GM21786 (cell line): Measurements from ENCODE around the gene MRPL58.
A peak's percentile ranks its signal among the peaks of the same experiment; 100 is the strongest.
"Not testable (repeated sequence)": the region's sequence is repeated elsewhere in the genome, so short reads cannot be mapped to it uniquely, and the experiment has no call there.

ENCODE experiments used
- ATAC-seq: cut with Tn5 transposase; IDR thresholded peaks from one replicate; pipeline ENCODE4 v1.9.1; 2021; ENCODE audit not compliant: unreplicated experiment

MRPL58 gene

GRCh38 chr17:74987418-74987908 is 25.0 kb upstream of the MRPL58 start, which contains the start of gene CDR2L:
CDR2L (plus strand) TSS chr17:74987632; CDS start chr17:74988044, 412 bp downstream.
- peak; percentile 89 for ATAC-seq

GRCh38 chr17:74987909-74988711 is 24.4 kb upstream of the MRPL58 start:
- ATAC-seq = peak; percentile 24

- ATAC-seq = no peak
Observed at GRCh38 chr17:74990581-74991105, 21.8 kb upstream of the MRPL58 start.

- ATAC-seq = no peak
Observed at GRCh38 chr17:74992223-74992622, 20.2 kb upstream of the MRPL58 start.

- ATAC-seq = no peak
Observed at GRCh38 chr17:74994440-74994839, 18.0 kb upstream of the MRPL58 start.

GRCh38 chr17:74995847-74996246 is 16.6 kb upstream of the MRPL58 start:
- ATAC-seq = no peak

GRCh38 chr17:74998783-74999182 is 13.7 kb upstream of the MRPL58 start:
- ATAC-seq = no peak

- ATAC-seq = no peak
Observed at GRCh38 chr17:74999523-74999922, 12.9 kb upstream of the MRPL58 start.

- ATAC-seq = no peak
Observed at GRCh38 chr17:75001915-75002843, 10.3 kb upstream of the MRPL58 start.

GRCh38 chr17:75003070-75003956 is 9.2 kb upstream of the MRPL58 start:
- no peak for ATAC-seq

GRCh38 chr17:75003957-75004355 is 8.5 kb upstream of the MRPL58 start:
- no peak for ATAC-seq

GRCh38 chr17:75004371-75004770 is 8.1 kb upstream of the MRPL58 start:
- no peak for ATAC-seq

- ATAC-seq = no peak
Observed at GRCh38 chr17:75005291-75005690, 7.2 kb upstream of the MRPL58 start.

- not testable (repeated sequence) for ATAC-seq
Observed at GRCh38 chr17:75006084-75006483, 6.4 kb upstream of the MRPL58 start.

GRCh38 chr17:75006653-75007052 is 5.8 kb upstream of the MRPL58 start:
- no peak for ATAC-seq

- no peak for ATAC-seq
Observed at GRCh38 chr17:75008373-75008772, 4.1 kb upstream of the MRPL58 start.

- no peak for ATAC-seq
Observed at GRCh38 chr17:75009139-75009724, 3.2 kb upstream of the MRPL58 start.

GRCh38 chr17:75010683-75011400 is 1.6 kb upstream of the MRPL58 start:
- ATAC-seq = no peak

- ATAC-seq = no peak
Observed at GRCh38 chr17:75011401-75012095, 922 bp upstream of the MRPL58 start.
